ENCODE results near the gene CLEC2D. TPM values are rescaled to one million over a fixed set of nuclear protein-coding genes. Genes with fewer than 3 reads are reported as not detected.

The CLEC2D gene
- total RNA-seq, 1 experiment from 2014 or later: 2.9 TPM

DNA sequence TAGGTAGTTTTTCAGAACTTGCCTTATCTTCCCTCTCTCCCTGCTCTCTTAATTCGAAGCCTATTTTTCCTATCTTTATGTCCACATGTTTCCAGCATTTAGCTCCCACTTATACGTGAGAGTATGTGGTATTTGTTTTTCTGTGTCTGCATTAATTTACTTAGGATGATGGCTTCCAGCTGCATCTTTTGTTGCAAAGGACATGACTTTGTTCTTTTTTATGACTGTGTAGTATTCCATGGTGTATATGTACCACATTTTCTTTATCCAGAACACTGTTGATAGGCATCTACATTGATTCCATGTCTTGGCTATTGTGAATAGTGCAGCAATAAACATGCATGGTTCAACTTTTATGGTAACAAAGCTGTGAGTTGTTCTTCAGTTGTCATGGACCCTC, 7.8 kb upstream of the CLEC2D start:
- no peaks in the 10 kb centered on the region; the same call in 1 of the 2 replicates for H3K4me1 ChIP-seq (ENCODE audit: insufficient read depth, low read length)
- DNase-seq (no peak), ATAC-seq (no peak)
- no peaks in the 10 kb centered on the region for H3F3A ChIP-seq (ENCODE audit: low read length, unreplicated experiment)
- TF ChIP-seq EZH2phosphoT487 (IDR thresholded peaks at IDR 0.05; ENCODE audit: borderline replicate concordance, low read length) (no peak), EZH2 (IDR thresholded peaks at IDR 0.05; ENCODE audit: low read length, unreplicated experiment) (no peak)
- TF ChIP-seq, protein P1, sequence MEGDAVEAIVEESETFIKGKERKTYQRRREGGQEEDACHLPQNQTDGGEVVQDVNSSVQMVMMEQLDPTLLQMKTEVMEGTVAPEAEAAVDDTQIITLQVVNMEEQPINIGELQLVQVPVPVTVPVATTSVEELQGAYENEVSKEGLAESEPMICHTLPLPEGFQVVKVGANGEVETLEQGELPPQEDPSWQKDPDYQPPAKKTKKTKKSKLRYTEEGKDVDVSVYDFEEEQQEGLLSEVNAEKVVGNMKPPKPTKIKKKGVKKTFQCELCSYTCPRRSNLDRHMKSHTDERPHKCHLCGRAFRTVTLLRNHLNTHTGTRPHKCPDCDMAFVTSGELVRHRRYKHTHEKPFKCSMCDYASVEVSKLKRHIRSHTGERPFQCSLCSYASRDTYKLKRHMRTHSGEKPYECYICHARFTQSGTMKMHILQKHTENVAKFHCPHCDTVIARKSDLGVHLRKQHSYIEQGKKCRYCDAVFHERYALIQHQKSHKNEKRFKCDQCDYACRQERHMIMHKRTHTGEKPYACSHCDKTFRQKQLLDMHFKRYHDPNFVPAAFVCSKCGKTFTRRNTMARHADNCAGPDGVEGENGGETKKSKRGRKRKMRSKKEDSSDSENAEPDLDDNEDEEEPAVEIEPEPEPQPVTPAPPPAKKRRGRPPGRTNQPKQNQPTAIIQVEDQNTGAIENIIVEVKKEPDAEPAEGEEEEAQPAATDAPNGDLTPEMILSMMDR (conservative IDR thresholded peaks at IDR 0.05; ENCODE audit: low read depth, low read length): no peak
- intact Hi-C loops (cut with micrococcal nuclease): no loop called here
- no peaks in the 10 kb centered on the region for H3K9me3 ChIP-seq (ENCODE audit: low read length)
- ChIA-PET CTCF (no interaction called here), POLR2A (ENCODE audit: unreplicated experiment) (no interaction called here)
- no peak overlapping the region for H3K4me3 ChIP-seq (ENCODE audit: low read length)
- no peak overlapping the region for H3K9ac ChIP-seq (ENCODE audit: low read length)
- no peaks in the 10 kb centered on the region for H3K36me3 ChIP-seq (ENCODE audit: low read depth, low read length)
- no peak overlapping the region for H3K27ac ChIP-seq (ENCODE audit: low read length)
- no peaks in the 10 kb centered on the region for H3K79me2 ChIP-seq (ENCODE audit: low read length)
- no peaks in the 10 kb centered on the region for H3K27me3 ChIP-seq (ENCODE audit: low read length)
- no peaks in the 10 kb centered on the region for H4K20me1 ChIP-seq (ENCODE audit: low read length)
- H3K9me2 ChIP-seq (replicated peaks; ENCODE audit: low read length): no peaks in the 10 kb centered on the region
- no peak overlapping the region for H3K4me2 ChIP-seq (ENCODE audit: low read length)
- H2AFZ ChIP-seq (ENCODE audit: low read length): no peak overlapping the region
- BruUV-seq (replicated peaks): no TSS peak

DNA sequence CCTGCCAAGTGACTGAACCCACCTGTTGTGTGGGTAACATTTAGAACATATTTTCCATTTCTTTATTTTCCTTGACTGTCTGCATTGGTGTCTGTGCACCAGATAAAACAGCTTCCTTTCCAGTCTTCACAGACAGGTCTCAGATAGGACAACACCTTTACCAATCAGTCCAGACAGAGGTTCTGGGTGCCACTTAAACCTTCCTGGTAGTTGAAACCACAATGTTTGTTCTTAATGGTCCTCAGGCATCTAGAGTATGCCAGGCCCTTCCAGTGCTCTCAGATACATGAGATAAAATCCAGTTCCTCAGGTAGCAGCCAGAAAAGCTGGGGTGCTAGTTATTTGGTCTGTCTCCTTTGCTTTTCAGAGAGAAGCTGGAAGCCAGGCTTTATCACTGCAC, 7.0 kb upstream of the CLEC2D start:
- Histone ChIP-seq H3K27ac (ENCODE audit: low read length) (no peak overlapping the region), H3K9ac (ENCODE audit: low read length) (no peak overlapping the region), H3K4me1 (ENCODE audit: insufficient read depth, low read length) (no peaks in the 10 kb centered on the region; the same call in 1 of the 2 replicates), H3K9me2 (replicated peaks; ENCODE audit: low read length) (no peaks in the 10 kb centered on the region), H3K79me2 (ENCODE audit: low read length) (no peaks in the 10 kb centered on the region), H4K20me1 (ENCODE audit: low read length) (no peaks in the 10 kb centered on the region), H2AFZ (ENCODE audit: low read length) (no peak overlapping the region), H3K4me3 (ENCODE audit: low read length) (no peak overlapping the region), H3F3A (ENCODE audit: low read length, unreplicated experiment) (no peaks in the 10 kb centered on the region), H3K4me2 (ENCODE audit: low read length) (no peak overlapping the region), H3K27me3 (ENCODE audit: low read length) (no peaks in the 10 kb centered on the region), H3K36me3 (ENCODE audit: low read depth, low read length) (no peaks in the 10 kb centered on the region), H3K9me3 (ENCODE audit: low read length) (no peaks in the 10 kb centered on the region)
- POLR2A ChIA-PET (ENCODE audit: unreplicated experiment): no interaction called here
- no peak for ATAC-seq
- intact Hi-C loops (cut with micrococcal nuclease): no loop called here
- TF ChIP-seq EZH2 (IDR thresholded peaks at IDR 0.05; ENCODE audit: low read length, unreplicated experiment): no peak
- TF ChIP-seq, protein P1 (conservative IDR thresholded peaks at IDR 0.05; ENCODE audit: low read depth, low read length): no peak
- no peak for TF ChIP-seq EZH2phosphoT487 (IDR thresholded peaks at IDR 0.05; ENCODE audit: borderline replicate concordance, low read length)
- CTCF ChIA-PET: no interaction called here
- DNase-seq: no peak
- BruUV-seq (replicated peaks): no TSS peak

DNA sequence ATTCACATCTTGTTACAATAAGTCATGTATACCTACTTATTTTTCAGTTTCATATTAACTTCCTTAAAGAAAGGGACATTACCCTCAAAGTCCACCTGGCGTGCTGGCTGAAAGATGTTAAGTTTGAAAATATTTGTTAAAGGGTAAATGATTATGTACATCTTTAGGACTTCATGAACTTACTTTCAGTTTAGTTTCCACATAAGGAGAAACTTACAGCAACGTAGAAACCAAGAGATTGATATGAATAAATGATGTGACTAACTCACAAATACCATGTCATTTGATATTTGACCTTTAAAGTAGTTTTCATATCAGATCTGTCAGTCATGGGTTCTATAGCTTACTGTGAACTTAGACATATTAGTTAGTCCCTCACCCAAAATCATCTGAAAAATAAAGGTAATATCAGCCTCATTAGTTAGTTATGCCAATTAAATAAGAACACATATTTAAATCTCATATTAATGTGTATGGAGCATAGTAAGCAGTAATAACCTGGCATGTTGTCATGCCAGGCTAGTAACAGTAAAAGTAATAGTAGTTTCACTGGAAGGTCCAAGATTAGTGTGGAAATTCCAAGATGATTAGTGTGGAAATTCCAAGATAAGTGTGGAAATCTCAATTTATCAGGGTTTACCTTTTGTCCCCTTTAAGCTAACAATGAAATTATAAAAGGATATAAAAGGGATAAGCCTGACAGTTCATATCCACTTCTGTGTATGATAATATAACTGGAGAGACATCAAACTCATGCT, 1.9 kb upstream of the CLEC2D start:
- intact Hi-C loops (cut with micrococcal nuclease): no loop called here
- no peak overlapping the region for H3K27ac ChIP-seq (ENCODE audit: low read length)

More for the DNA sequence above, 1.9 kb upstream of the CLEC2D start:
- no peaks in the 10 kb centered on the region for H4K20me1 ChIP-seq (ENCODE audit: low read length)
- no peak overlapping the region for H3K4me2 ChIP-seq (ENCODE audit: low read length)
- BruUV-seq (replicated peaks): no TSS peak
- ChIA-PET CTCF (no interaction called here), POLR2A (ENCODE audit: unreplicated experiment) (no interaction called here)
- H3K9me3 ChIP-seq (ENCODE audit: low read length): no peaks in the 10 kb centered on the region
- no peak overlapping the region for H3K4me3 ChIP-seq (ENCODE audit: low read length)
- no peaks in the 10 kb centered on the region for H3K79me2 ChIP-seq (ENCODE audit: low read length)
- no peaks in the 10 kb centered on the region for H3K36me3 ChIP-seq (ENCODE audit: low read depth, low read length)
- no peak for ATAC-seq
- no peaks in the 10 kb centered on the region for H3K27me3 ChIP-seq (ENCODE audit: low read length)
- no peaks in the 10 kb centered on the region; the same call in 1 of the 2 replicates for H3K4me1 ChIP-seq (ENCODE audit: insufficient read depth, low read length)
- H3K9ac ChIP-seq (ENCODE audit: low read length): no peak overlapping the region
- TF ChIP-seq EZH2phosphoT487 (IDR thresholded peaks at IDR 0.05; ENCODE audit: borderline replicate concordance, low read length): no peak
- TF ChIP-seq, protein P1 (conservative IDR thresholded peaks at IDR 0.05; ENCODE audit: low read depth, low read length): no peak
- TF ChIP-seq EZH2 (IDR thresholded peaks at IDR 0.05; ENCODE audit: low read length, unreplicated experiment): no peak
- no peaks in the 10 kb centered on the region for H3F3A ChIP-seq (ENCODE audit: low read length, unreplicated experiment)
- DNase-seq: no peak
- H3K9me2 ChIP-seq (replicated peaks; ENCODE audit: low read length): no peaks in the 10 kb centered on the region
- no peak overlapping the region for H2AFZ ChIP-seq (ENCODE audit: low read length)
